Muscle layer of colon (tissue), 2 donors: ENCODE results near the gene FOXC1.

Experiments
- H3K27ac ChIP-seq: one replicate; pipeline ENCODE4 v1.7.0; 2013; ENCODE audit warnings: low read depth, mild to moderate bottlenecking, low read length, moderate library complexity
- H3K27me3 ChIP-seq, 2 donors: one replicate each; pipeline ENCODE4 v1.7.0; 2013; ENCODE audit warnings: low read length in 2 of 2, mild to moderate bottlenecking in 2 of 2; ENCODE audit not compliant: insufficient read depth in 2 of 2, control insufficient read depth in 1 of 2
- H3K36me3 ChIP-seq: one replicate; pipeline ENCODE4 v1.7.0; 2013; ENCODE audit warnings: mild to moderate bottlenecking, low read length; ENCODE audit not compliant: insufficient read depth
- H3K4me1 ChIP-seq: one replicate; pipeline ENCODE4 v1.7.0; 2013; ENCODE audit warnings: mild to moderate bottlenecking, low read length; ENCODE audit not compliant: insufficient read depth
- H3K4me3 ChIP-seq, 2 donors: one replicate each; pipeline ENCODE4 v1.7.0; 2013; ENCODE audit warnings: low read length in 2 of 2, low read depth in 1 of 2, mild to moderate bottlenecking in 1 of 2, moderate library complexity in 1 of 2
- H3K9ac ChIP-seq: one replicate; pipeline ENCODE4 v1.7.0; 2013; ENCODE audit warnings: low read length
- H3K9me3 ChIP-seq: one replicate; pipeline ENCODE4 v1.7.0; 2013; ENCODE audit warnings: mild to moderate bottlenecking, low read length
- donor health status: abdominal sarcoma.
- donor health status: Adenocarcinoma of cecum.

The FOXC1 gene

GRCh38 chr6:1576166-1576565 is 33.5 kb upstream of the FOXC1 start:
- Histone ChIP-seq H3K27me3 (no peaks in the 10 kb centered on the region), H3K4me3 (no peak overlapping the region), H3K9ac (no peak overlapping the region), H3K4me1 (peaks cover 24% of the 10 kb centered on the region), H3K27ac (no peak overlapping the region), H3K36me3 (no peaks in the 10 kb centered on the region), H3K9me3 (no peaks in the 10 kb centered on the region)

GRCh38 chr6:1576711-1577110 is 33.0 kb upstream of the FOXC1 start:
- H3K4me1 ChIP-seq, result peaks cover 24% of the 10 kb centered on the region
- no peaks in the 10 kb centered on the region for H3K27me3 ChIP-seq
- H3K4me3 ChIP-seq, result no peak overlapping the region
- H3K36me3 ChIP-seq, result no peaks in the 10 kb centered on the region
- H3K9me3 ChIP-seq, result no peaks in the 10 kb centered on the region
- H3K27ac ChIP-seq, result no peak overlapping the region
- no peak overlapping the region for H3K9ac ChIP-seq

- Histone ChIP-seq H3K9ac (no peak overlapping the region), H3K4me3 (no peak overlapping the region), H3K27ac (no peak overlapping the region), H3K9me3 (no peaks in the 10 kb centered on the region), H3K36me3 (no peaks in the 10 kb centered on the region), H3K4me1 (peaks cover 24% of the 10 kb centered on the region), H3K27me3 (no peaks in the 10 kb centered on the region)
These were observed 32.5 kb upstream of the FOXC1 start for GRCh38 chr6:1577146-1577680.

GRCh38 chr6:1577896-1578745 is 31.6 kb upstream of the FOXC1 start:
- H3K9ac ChIP-seq, result no peak overlapping the region
- H3K36me3 ChIP-seq, result no peaks in the 10 kb centered on the region
- H3K4me1 ChIP-seq, result peaks cover 24% of the 10 kb centered on the region
- H3K4me3 ChIP-seq, result no peak overlapping the region
- no peaks in the 10 kb centered on the region for H3K27me3 ChIP-seq
- no peaks in the 10 kb centered on the region for H3K9me3 ChIP-seq
- H3K27ac ChIP-seq, result no peak overlapping the region

- H3K27me3 ChIP-seq, result no peaks in the 10 kb centered on the region
- H3K4me3 ChIP-seq, result no peak overlapping the region
- H3K9me3 ChIP-seq, result no peaks in the 10 kb centered on the region
- H3K36me3 ChIP-seq, result no peaks in the 10 kb centered on the region
- H3K27ac ChIP-seq, result no peak overlapping the region
- no peak overlapping the region for H3K9ac ChIP-seq
- peaks cover 21% of the 10 kb centered on the region for H3K4me1 ChIP-seq
These were observed 30.6 kb upstream of the FOXC1 start for GRCh38 chr6:1579096-1579495.

GRCh38 chr6:1580109-1580508 is 29.6 kb upstream of the FOXC1 start:
- Histone ChIP-seq H3K9me3 (no peaks in the 10 kb centered on the region), H3K4me1 (peaks cover 11% of the 10 kb centered on the region), H3K27me3 (no peaks in the 10 kb centered on the region), H3K27ac (no peak overlapping the region), H3K4me3 (no peak overlapping the region), H3K9ac (no peak overlapping the region), H3K36me3 (no peaks in the 10 kb centered on the region)

- H3K27ac ChIP-seq, result no peak overlapping the region
- no peak overlapping the region for H3K9ac ChIP-seq
- H3K4me3 ChIP-seq, result no peak overlapping the region
- H3K27me3 ChIP-seq, result no peaks in the 10 kb centered on the region
- H3K4me1 ChIP-seq, result peaks cover 7% of the 10 kb centered on the region
- no peaks in the 10 kb centered on the region for H3K36me3 ChIP-seq
- no peaks in the 10 kb centered on the region for H3K9me3 ChIP-seq
These were observed 29.1 kb upstream of the FOXC1 start for GRCh38 chr6:1580585-1580984.

GRCh38 chr6:1581120-1581991 is 28.4 kb upstream of the FOXC1 start:
- no peak overlapping the region for H3K27ac ChIP-seq
- no peak overlapping the region for H3K9ac ChIP-seq

GRCh38 chr6:1584146-1584545 is 25.6 kb upstream of the FOXC1 start:
- no peak overlapping the region for H3K27ac ChIP-seq
- no peak overlapping the region for H3K4me3 ChIP-seq
- no peak overlapping the region for H3K9ac ChIP-seq
- no peaks in the 10 kb centered on the region for H3K4me1 ChIP-seq
- H3K27me3 ChIP-seq, result no peaks in the 10 kb centered on the region
- no peaks in the 10 kb centered on the region for H3K36me3 ChIP-seq
- no peaks in the 10 kb centered on the region for H3K9me3 ChIP-seq

More at GRCh38 chr6:1581120-1581991, 28.4 kb upstream of the FOXC1 start:
- Histone ChIP-seq H3K4me1 (no peaks in the 10 kb centered on the region), H3K4me3 (no peak overlapping the region), H3K27me3 (no peaks in the 10 kb centered on the region), H3K9me3 (no peaks in the 10 kb centered on the region), H3K36me3 (no peaks in the 10 kb centered on the region)

GRCh38 chr6:1584996-1585668 is 24.6 kb upstream of the FOXC1 start:
- H3K9ac ChIP-seq, result no peak overlapping the region
- no peaks in the 10 kb centered on the region for H3K4me1 ChIP-seq
- H3K36me3 ChIP-seq, result no peaks in the 10 kb centered on the region
- H3K4me3 ChIP-seq, result no peak overlapping the region
- H3K9me3 ChIP-seq, result no peaks in the 10 kb centered on the region
- H3K27ac ChIP-seq, result no peak overlapping the region
- no peaks in the 10 kb centered on the region for H3K27me3 ChIP-seq

- Histone ChIP-seq H3K4me3 (no peak overlapping the region), H3K27ac (no peak overlapping the region), H3K9me3 (no peaks in the 10 kb centered on the region), H3K9ac (no peak overlapping the region), H3K27me3 (no peaks in the 10 kb centered on the region), H3K4me1 (no peaks in the 10 kb centered on the region), H3K36me3 (no peaks in the 10 kb centered on the region)
These were observed 24.1 kb upstream of the FOXC1 start for GRCh38 chr6:1585669-1586049.
